ENCODE data around the gene EPG5. TPM values are rescaled to one million over a fixed set of nuclear protein-coding genes. Genes with fewer than 3 reads are reported as not detected.

Gene EPG5
- total RNA-seq, 1 donor from 2014 or later = 29.0 TPM

DNA sequence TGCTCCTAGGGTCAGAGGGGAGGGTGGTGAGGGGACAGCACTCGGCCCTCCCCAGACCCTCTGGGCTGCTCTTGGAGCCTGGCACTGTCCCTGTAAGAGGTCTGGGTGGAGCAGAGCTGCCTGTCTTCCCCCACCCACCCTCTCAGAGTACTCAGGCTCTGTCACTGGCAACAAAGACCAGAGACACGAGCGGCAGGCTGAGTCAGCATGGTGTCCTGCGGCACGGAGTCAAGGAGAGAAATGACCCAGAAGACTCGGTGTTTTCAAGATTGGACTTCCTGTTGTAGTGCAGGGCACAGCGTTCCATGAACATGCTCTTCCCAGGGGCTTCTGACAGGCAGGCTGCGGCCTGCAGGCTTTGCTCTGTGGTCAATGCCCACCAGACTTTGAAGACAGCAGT is 121.7 kb downstream of the EPG5 start:
- no peak overlapping the region for H3K27ac ChIP-seq (ENCODE audit: low read depth, low read length)

DNA sequence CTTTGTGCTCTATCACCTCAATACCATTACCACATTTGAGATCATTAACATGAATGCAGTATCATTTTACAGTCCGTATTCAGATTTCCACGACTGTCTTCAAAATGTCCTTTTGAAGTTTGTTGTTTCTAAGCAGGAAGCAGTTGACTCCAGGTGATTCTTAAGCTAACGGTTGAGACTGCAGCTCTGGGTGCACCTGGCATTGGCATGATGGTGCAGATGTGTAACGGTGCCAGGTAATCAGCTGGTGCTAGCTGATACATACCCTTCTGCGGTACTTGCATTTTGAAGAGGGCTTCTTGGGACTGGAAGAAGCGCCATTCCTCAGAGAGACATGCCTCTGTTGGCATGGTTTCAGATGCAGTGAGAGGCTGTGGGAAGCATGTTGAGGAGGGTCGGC is 122.2 kb downstream of the EPG5 start:
- Histone ChIP-seq H3K36me3 (ENCODE audit: insufficient read depth, low read length) (peaks cover 4% of the 10 kb centered on the region), H3K27ac (ENCODE audit: low read depth, low read length) (no peak overlapping the region), H3K79me2 (ENCODE audit: insufficient read depth, low read length) (no peaks in the 10 kb centered on the region), H3K9me3 (ENCODE audit: insufficient read depth, low read depth, low read length) (no peaks in the 10 kb centered on the region), H3K9ac (ENCODE audit: low read length) (no peak overlapping the region), H3K4me1 (ENCODE audit: insufficient read depth, low read length) (peaks cover 9% of the 10 kb centered on the region), H2AFZ (ENCODE audit: low read depth, low read length) (no peak overlapping the region), H3K4me2 (ENCODE audit: low read length) (no peak overlapping the region), H3K4me3 (ENCODE audit: insufficient read depth, low read depth, low read length) (no peak overlapping the region), H4K20me1 (ENCODE audit: insufficient read depth, low read length) (no peaks in the 10 kb centered on the region), H3K27me3 (ENCODE audit: insufficient read depth, low read length) (no peaks in the 10 kb centered on the region)
- Mint-ChIP-seq H3K4me3 (ENCODE audit: unreplicated experiment) (no peak overlapping the region), H3K27me3 (ENCODE audit: low read depth, unreplicated experiment) (peaks cover 5% of the 10 kb centered on the region), H3K27ac (ENCODE audit: unreplicated experiment) (no peak overlapping the region), H3K9me3 (ENCODE audit: unreplicated experiment) (peaks cover 4% of the 10 kb centered on the region), H3K4me1 (ENCODE audit: low read depth, unreplicated experiment) (peaks cover 2% of the 10 kb centered on the region), H3K36me3 (ENCODE audit: low read depth, unreplicated experiment) (peaks cover 13% of the 10 kb centered on the region)
- no peak for TF ChIP-seq EZH2 (IDR thresholded peaks at IDR 0.05; ENCODE audit: insufficient read depth, low read length)
- TF ChIP-seq, protein P1, sequence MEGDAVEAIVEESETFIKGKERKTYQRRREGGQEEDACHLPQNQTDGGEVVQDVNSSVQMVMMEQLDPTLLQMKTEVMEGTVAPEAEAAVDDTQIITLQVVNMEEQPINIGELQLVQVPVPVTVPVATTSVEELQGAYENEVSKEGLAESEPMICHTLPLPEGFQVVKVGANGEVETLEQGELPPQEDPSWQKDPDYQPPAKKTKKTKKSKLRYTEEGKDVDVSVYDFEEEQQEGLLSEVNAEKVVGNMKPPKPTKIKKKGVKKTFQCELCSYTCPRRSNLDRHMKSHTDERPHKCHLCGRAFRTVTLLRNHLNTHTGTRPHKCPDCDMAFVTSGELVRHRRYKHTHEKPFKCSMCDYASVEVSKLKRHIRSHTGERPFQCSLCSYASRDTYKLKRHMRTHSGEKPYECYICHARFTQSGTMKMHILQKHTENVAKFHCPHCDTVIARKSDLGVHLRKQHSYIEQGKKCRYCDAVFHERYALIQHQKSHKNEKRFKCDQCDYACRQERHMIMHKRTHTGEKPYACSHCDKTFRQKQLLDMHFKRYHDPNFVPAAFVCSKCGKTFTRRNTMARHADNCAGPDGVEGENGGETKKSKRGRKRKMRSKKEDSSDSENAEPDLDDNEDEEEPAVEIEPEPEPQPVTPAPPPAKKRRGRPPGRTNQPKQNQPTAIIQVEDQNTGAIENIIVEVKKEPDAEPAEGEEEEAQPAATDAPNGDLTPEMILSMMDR (IDR thresholded peaks at IDR 0.05; ENCODE audit: insufficient read depth, low read depth, low read length) = no peak
- DNase-seq (ENCODE audit: low read depth) (no peak), FAIRE-seq (no peak)

More for the DNA sequence above, 121.7 kb downstream of the EPG5 start:
- no peaks in the 10 kb centered on the region for H3K9me3 ChIP-seq (ENCODE audit: insufficient read depth, low read depth, low read length)
- peaks cover 4% of the 10 kb centered on the region for H3K4me1 ChIP-seq (ENCODE audit: insufficient read depth, low read length)
- H4K20me1 ChIP-seq (ENCODE audit: insufficient read depth, low read length) = no peaks in the 10 kb centered on the region
- FAIRE-seq (no peak), DNase-seq (ENCODE audit: low read depth) (peak; percentile 23)
- Mint-ChIP-seq H3K27ac (ENCODE audit: unreplicated experiment) (peak overlapping the region; percentile 41), H3K4me3 (ENCODE audit: unreplicated experiment) (no peak overlapping the region), H3K4me1 (ENCODE audit: low read depth, unreplicated experiment) (peaks cover under 1% of the 10 kb centered on the region), H3K36me3 (ENCODE audit: low read depth, unreplicated experiment) (peaks cover 16% of the 10 kb centered on the region), H3K9me3 (ENCODE audit: unreplicated experiment) (peaks cover 4% of the 10 kb centered on the region), H3K27me3 (ENCODE audit: low read depth, unreplicated experiment) (peaks cover 5% of the 10 kb centered on the region)
- H3K27me3 ChIP-seq (ENCODE audit: insufficient read depth, low read length) = no peaks in the 10 kb centered on the region
- H3K4me2 ChIP-seq (ENCODE audit: low read length) = no peak overlapping the region
- no peak overlapping the region for H3K4me3 ChIP-seq (ENCODE audit: insufficient read depth, low read depth, low read length)
- no peaks in the 10 kb centered on the region for H3K79me2 ChIP-seq (ENCODE audit: insufficient read depth, low read length)
- no peak overlapping the region for H2AFZ ChIP-seq (ENCODE audit: low read depth, low read length)
- no peak overlapping the region for H3K9ac ChIP-seq (ENCODE audit: low read length)
- TF ChIP-seq EZH2 (IDR thresholded peaks at IDR 0.05; ENCODE audit: insufficient read depth, low read length) = no peak
- TF ChIP-seq, protein P1 (IDR thresholded peaks at IDR 0.05; ENCODE audit: insufficient read depth, low read depth, low read length) = no peak
- H3K36me3 ChIP-seq (ENCODE audit: insufficient read depth, low read length) = peaks cover 4% of the 10 kb centered on the region

GRCh38 chr18:45843019-45843418 is 124.1 kb downstream of the EPG5 start:
- FAIRE-seq = no peak
- Mint-ChIP-seq H3K4me1 (ENCODE audit: low read depth, unreplicated experiment) (peaks cover 2% of the 10 kb centered on the region), H3K27me3 (ENCODE audit: low read depth, unreplicated experiment) (peaks cover 9% of the 10 kb centered on the region), H3K4me3 (ENCODE audit: unreplicated experiment) (no peak overlapping the region), H3K27ac (ENCODE audit: unreplicated experiment) (no peak overlapping the region), H3K9me3 (ENCODE audit: unreplicated experiment) (peaks cover 6% of the 10 kb centered on the region), H3K36me3 (ENCODE audit: low read depth, unreplicated experiment) (peaks cover 9% of the 10 kb centered on the region)
- no peak overlapping the region for H3K4me2 ChIP-seq (ENCODE audit: low read length)
- peaks cover 26% of the 10 kb centered on the region for H3K4me1 ChIP-seq (ENCODE audit: insufficient read depth, low read length)
- no peak overlapping the region for H3K9ac ChIP-seq (ENCODE audit: low read length)
- TF ChIP-seq EZH2 (IDR thresholded peaks at IDR 0.05; ENCODE audit: insufficient read depth, low read length) = no peak
- TF ChIP-seq, protein P1 (IDR thresholded peaks at IDR 0.05; ENCODE audit: insufficient read depth, low read depth, low read length) = no peak
- H3K4me3 ChIP-seq (ENCODE audit: insufficient read depth, low read depth, low read length) = no peak overlapping the region
- no peak for DNase-seq (ENCODE audit: low read depth)
- no peaks in the 10 kb centered on the region for H3K79me2 ChIP-seq (ENCODE audit: insufficient read depth, low read length)
- H2AFZ ChIP-seq (ENCODE audit: low read depth, low read length) = no peak overlapping the region
- no peaks in the 10 kb centered on the region for H4K20me1 ChIP-seq (ENCODE audit: insufficient read depth, low read length)
- peaks cover 3% of the 10 kb centered on the region for H3K27me3 ChIP-seq (ENCODE audit: insufficient read depth, low read length)
- no peaks in the 10 kb centered on the region for H3K9me3 ChIP-seq (ENCODE audit: insufficient read depth, low read depth, low read length)
- H3K36me3 ChIP-seq (ENCODE audit: insufficient read depth, low read length) = no peaks in the 10 kb centered on the region
- no peak overlapping the region for H3K27ac ChIP-seq (ENCODE audit: low read depth, low read length)
